GM18951 (cell line): ENCODE results near the gene BLACAT1.
"Not testable (repeated sequence)": the region's sequence is repeated elsewhere in the genome, so short reads cannot be mapped to it uniquely, and the experiment has no call there.

ENCODE experiments used
- POLR2A ChIP-seq: IDR thresholded peaks from 4 replicates; pipeline ENCODE4 v1.6.1; 2011; ENCODE audit warnings: mild to moderate bottlenecking; ENCODE audit not compliant: insufficient read length, insufficient read depth; ENCODE audit errors: extremely low read depth
- in situ Hi-C: fragments of 300-500 bp; cut with MboI; formaldehyde crosslinking; loops from one replicate; pipeline ENCODE4 v1.12.0; 2022; ENCODE audit warnings: low sequenced_read_pairs, mixed read lengths, inconsistent platforms; ENCODE audit not compliant: unreplicated experiment

Gene BLACAT1

DNA sequence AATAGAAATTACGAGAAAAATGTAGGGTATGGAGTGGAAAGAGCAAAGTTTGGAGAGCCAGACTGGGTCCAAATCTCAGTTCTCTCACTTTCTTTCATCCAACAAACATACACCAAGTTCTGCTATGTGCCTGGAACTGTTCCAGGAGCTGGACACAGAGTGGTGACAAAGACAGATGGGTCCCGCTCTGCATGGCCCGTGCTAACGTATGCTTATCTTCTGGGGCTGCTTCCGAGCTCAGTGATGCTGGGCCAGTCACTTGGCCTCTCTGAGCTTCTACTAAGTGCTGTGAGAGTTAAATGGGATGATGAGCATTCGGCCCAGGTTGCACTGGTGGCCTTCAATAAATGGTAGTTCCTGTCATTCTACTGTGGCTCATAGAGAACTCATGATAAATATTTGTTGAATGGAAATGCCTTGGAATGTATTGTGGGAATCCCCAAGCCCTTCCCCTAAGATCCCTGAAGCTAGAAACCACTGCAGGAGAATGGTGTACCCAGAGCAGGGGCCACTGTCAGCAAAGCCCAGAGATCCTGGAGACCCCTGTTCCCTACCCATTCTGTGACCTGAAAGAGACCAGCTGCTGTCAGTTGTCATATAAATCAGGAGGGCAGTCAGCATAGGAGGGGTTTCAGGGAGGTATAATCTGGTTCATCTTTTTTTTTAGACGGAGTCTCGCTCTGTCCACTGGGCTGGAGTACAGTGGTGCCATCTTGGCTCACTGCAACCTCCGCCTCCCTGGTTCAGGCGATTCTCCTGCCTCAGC, 37.8 kb downstream of the BLACAT1 start:
- in situ Hi-C loops: no loop called here
- no peak for TF ChIP-seq POLR2A

DNA sequence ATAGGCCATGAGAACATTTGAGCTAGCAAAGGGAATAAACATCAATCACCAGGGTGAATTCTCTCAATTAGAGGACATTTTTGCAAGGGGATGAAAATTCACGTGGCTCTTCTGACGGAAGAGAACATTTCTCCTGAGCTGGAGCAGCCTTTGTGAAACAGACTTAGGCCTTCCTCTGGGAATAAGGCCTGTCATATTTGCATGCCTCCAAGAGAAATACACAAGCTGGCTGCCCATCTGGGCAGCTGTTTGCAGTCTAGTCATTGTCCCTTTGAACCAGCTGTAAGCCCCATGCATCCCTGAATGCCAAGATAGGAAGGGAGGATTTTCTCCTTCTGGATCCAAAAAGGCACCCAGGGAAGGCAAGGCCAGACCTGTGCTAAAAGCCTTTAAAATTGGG, 39.5 kb downstream of the BLACAT1 start:
- no peak for TF ChIP-seq POLR2A
- in situ Hi-C loops: no loop called here

GRCh38 chr1:205410581-205411298, 45.1 kb downstream of the BLACAT1 start:
- no peak for TF ChIP-seq POLR2A
- in situ Hi-C loops: no loop called here

DNA sequence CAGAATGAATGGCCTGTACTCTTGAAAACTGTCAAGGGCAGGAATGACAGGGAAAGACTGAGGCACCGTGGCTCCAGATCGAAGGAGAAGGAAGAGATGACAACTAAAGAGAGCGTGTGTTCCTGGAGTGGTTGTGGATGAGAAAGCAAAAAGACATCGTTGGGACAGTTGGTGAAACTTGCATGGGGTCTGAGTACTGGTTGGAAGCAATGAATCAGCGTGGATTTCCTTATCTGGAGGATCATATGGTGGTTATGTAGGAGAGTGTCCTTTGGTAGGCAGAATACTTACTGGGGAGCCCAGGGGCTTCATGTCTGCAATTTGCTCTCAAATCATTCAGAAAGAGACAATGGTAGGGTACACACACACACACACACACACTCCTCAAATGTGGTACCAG, 47.9 kb downstream of the BLACAT1 start:
- no peak for TF ChIP-seq POLR2A
- in situ Hi-C loops: no loop called here

GRCh38 chr1:205406252-205406651, 49.6 kb downstream of the BLACAT1 start:
- in situ Hi-C loops: not testable (repeated sequence)
